ENCODE results near the gene MFNG. TPM values are rescaled to one million over a fixed set of nuclear protein-coding genes. Genes with fewer than 3 reads are reported as not detected.

The MFNG gene
- total RNA-seq, 4 donors from 2014 or later, result 15.2 to 30.6 (median 19.2) TPM

DNA sequence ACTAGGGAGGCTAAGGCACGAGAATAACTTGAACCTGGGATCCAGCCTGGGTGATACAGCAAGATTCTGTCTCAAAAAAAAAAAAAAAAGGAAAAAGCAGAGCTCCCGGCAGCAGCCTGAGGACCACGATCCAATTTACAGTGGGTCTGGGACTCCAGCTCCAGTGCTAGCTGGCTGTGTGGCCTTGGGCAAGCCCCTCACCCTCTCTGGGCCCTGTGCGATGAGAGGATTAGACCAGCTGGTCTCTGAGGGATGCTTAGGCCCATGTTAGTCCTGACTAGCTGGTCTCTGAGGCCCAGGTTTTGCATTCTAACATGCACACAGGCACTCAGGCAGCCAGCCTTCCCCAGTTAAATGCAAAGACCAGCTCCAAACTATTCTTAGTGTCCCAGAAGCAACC is 19.4 kb upstream of the MFNG start:
- no peaks in the 10 kb centered on the region for H3K27me3 ChIP-seq
- intact Hi-C loops (cut with DNase I), result no loop called here
- DNase-seq, result no peak
- H3K4me3 ChIP-seq (replicated peaks in 1 of 3), result no peak overlapping the region
- 92 to 94% methylated on average over 4 of the region's 4 CpGs for WGBS, 2 donors
- no peaks in the 10 kb centered on the region for H3K9me3 ChIP-seq
- TF ChIP-seq POLR2A (IDR thresholded peaks at IDR 0.05), result no peak
- TF ChIP-seq, protein P1, sequence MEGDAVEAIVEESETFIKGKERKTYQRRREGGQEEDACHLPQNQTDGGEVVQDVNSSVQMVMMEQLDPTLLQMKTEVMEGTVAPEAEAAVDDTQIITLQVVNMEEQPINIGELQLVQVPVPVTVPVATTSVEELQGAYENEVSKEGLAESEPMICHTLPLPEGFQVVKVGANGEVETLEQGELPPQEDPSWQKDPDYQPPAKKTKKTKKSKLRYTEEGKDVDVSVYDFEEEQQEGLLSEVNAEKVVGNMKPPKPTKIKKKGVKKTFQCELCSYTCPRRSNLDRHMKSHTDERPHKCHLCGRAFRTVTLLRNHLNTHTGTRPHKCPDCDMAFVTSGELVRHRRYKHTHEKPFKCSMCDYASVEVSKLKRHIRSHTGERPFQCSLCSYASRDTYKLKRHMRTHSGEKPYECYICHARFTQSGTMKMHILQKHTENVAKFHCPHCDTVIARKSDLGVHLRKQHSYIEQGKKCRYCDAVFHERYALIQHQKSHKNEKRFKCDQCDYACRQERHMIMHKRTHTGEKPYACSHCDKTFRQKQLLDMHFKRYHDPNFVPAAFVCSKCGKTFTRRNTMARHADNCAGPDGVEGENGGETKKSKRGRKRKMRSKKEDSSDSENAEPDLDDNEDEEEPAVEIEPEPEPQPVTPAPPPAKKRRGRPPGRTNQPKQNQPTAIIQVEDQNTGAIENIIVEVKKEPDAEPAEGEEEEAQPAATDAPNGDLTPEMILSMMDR (IDR thresholded peaks at IDR 0.05), result no peak
- H3K4me1 ChIP-seq, result peaks cover 0 to 31% of the 10 kb centered on the region in 2 donors
- H3K27ac ChIP-seq, result no peak overlapping the region
- H3K36me3 ChIP-seq, result no peaks in the 10 kb centered on the region

DNA sequence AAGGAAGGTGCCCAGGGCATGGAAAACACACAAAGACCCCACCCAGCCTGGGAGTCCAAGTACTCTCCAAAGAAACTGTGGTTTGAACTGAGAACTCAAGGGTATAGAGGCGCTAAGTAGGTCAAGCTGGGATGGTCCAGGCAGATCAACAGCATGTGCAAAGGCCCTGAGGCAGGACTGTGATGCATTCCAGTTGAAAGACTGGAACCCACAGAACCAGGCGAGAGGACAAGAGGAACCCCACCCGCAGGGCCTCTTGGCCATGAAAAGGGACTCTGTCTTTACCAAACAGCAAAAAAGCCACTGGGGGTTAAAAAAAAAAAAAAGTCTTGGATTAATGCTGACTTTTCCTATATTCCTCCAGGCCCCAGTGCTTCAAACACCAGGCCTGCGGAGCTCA is 18.8 kb upstream of the MFNG start:
- H3K27ac ChIP-seq, result peak overlapping the region in 1 of 3 donors; percentile 50
- 96 to 97% methylated on average over 4 of the region's 4 CpGs for WGBS, 2 donors
- no peaks in the 10 kb centered on the region for H3K27me3 ChIP-seq
- peaks cover 0 to 32% of the 10 kb centered on the region in 2 donors for H3K4me1 ChIP-seq
- H3K4me3 ChIP-seq (replicated peaks in 1 of 3), result no peak overlapping the region
- DNase-seq, result no peak
- no peak for TF ChIP-seq POLR2A (IDR thresholded peaks at IDR 0.05)
- TF ChIP-seq, protein P1 (IDR thresholded peaks at IDR 0.05), result no peak
- H3K36me3 ChIP-seq, result no peaks in the 10 kb centered on the region
- no peaks in the 10 kb centered on the region for H3K9me3 ChIP-seq
- intact Hi-C loops (cut with DNase I), result no loop called here

DNA sequence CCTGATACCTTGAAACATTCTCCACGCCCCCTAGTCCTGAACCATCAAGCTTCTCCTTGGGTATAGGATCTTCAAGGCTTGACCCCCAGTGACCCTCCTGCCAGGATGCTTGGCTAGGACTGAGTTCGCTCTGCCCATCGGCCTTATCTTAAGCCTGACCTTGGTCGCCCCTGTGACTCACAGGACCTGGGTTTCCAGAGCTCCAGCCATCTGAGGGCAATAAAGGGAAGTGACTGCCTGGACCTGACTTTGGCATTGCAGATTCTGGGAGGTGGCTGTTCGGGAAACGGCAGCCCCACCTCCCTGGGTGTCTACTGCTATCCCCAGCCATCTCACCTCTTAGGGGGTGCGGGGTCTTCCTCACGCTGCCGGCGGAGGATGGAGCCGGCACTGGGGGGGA is 17.7 kb upstream of the MFNG start:
- no peak for DNase-seq
- no peaks in the 10 kb centered on the region for H3K36me3 ChIP-seq
- TF ChIP-seq, protein P1 (IDR thresholded peaks at IDR 0.05), result no peak
- no peak for TF ChIP-seq POLR2A (IDR thresholded peaks at IDR 0.05)
- no peaks in the 10 kb centered on the region for H3K27me3 ChIP-seq
- H3K4me3 ChIP-seq (replicated peaks in 1 of 3), result no peak overlapping the region
- intact Hi-C loops (cut with DNase I), result no loop called here
- 73 to 74% methylated on average over 9 to 11 of the region's 11 CpGs for WGBS, 2 donors
- H3K27ac ChIP-seq, result peak overlapping the region in 1 of 3 donors; percentile 50
- H3K4me1 ChIP-seq, result peaks cover 0 to 25% of the 10 kb centered on the region in 2 donors
- H3K9me3 ChIP-seq, result no peaks in the 10 kb centered on the region

DNA sequence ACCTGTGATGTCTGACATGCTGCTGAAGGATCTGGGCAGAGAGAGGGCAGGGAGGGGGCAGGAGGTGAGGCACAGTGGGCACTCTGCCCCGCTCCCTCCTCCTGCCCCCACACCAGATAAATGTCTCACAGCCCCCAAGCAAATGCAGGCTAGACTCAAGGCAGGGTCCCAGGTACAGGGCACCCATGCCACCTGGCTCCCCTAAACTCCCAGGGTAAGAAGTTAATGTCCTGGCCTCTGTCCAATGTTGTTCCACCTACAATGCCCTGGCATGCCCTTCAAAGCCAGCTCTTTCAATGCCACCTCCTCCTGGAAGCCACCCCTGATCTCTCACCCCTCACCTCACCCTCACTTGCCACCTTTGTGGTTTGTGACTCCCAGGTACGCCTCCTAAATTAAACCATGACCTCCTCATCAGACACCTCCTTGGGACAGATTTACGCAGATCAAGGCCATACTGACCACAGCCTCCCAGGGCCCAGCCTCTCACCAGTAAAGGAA is 17.0 kb upstream of the MFNG start:
- TF ChIP-seq, protein P1 (IDR thresholded peaks at IDR 0.05), result no peak
- no peak for TF ChIP-seq POLR2A (IDR thresholded peaks at IDR 0.05)
- no peaks in the 10 kb centered on the region for H3K9me3 ChIP-seq
- intact Hi-C loops (cut with DNase I), result no loop called here
- H3K27me3 ChIP-seq, result no peaks in the 10 kb centered on the region
- peaks cover 0 to 22% of the 10 kb centered on the region in 2 donors for H3K4me1 ChIP-seq
- DNase-seq, result no peak
- H3K27ac ChIP-seq, result peak overlapping the region in 2 of 3 donors; percentile 0 to 43
- WGBS, 2 donors, result 97 to 100% methylated on average over 3 of the region's 3 CpGs
- H3K4me3 ChIP-seq (replicated peaks in 1 of 3), result no peak overlapping the region
- no peaks in the 10 kb centered on the region for H3K36me3 ChIP-seq

DNA sequence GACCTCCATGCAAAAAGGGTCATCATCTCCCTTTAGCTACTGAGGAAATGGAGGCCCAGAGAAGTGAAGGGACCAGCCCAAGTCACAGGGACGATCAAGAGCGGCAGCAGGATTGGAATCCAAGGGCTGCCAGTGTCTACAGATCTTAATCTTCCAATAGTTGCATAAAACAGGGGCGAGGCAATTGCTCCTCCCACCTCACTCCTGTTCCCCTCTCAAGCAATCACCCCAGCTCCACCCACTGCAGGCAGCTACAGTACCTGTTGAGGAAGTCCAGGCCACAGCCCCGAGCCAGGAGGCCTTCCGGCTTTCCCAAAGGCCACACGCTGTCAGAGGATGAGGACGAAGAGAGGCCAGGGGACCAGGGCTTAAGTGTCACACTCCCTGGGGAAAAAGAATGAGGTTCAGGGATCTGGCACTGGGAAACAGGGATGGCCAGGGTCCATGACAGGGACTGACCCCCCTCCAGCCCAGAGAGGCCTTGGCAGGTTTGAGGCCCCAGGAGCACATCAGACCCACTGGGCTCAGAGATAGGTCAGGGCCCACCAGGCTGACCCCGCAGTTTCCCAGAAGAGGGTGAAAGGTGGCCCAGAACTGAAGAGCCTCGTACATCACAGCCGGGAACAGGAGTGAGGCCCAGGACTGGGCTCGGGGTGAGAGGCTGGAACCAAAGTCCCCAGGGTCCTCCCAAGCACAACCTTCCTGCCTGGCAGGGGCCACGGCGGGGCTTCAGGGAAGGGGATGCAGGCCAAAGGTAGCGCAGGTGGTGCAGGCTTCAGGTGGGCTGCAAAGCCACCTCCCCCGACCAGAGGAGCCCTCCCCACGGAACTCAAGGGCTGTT is 16.4 kb upstream of the MFNG start:
- Histone ChIP-seq H3K27ac (peak overlapping the region in 2 of 3 donors; percentile 24 to 43), H3K4me1 (peaks cover 0 to 22% of the 10 kb centered on the region in 2 donors), H3K4me3 (replicated peaks in 1 of 3) (no peak overlapping the region), H3K36me3 (no peaks in the 10 kb centered on the region), H3K27me3 (no peaks in the 10 kb centered on the region), H3K9me3 (no peaks in the 10 kb centered on the region)
- no peak for TF ChIP-seq POLR2A (IDR thresholded peaks at IDR 0.05)
- TF ChIP-seq, protein P1 (IDR thresholded peaks at IDR 0.05), result no peak
- 74 to 83% methylated on average over 11 to 13 of the region's 16 CpGs for WGBS, 2 donors
- intact Hi-C loops (cut with DNase I), result no loop called here
- DNase-seq, result peak in 1 of 2 donors; percentile 29

Data from thyroid gland (tissue), 4 donors.